NOMO-1 treated with dmso at 0.1 percent for 144 hours (cell line): ENCODE measurements around the gene SND1.
"Not testable (repeated sequence)": the region's sequence is repeated elsewhere in the genome, so short reads cannot be mapped to it uniquely, and the experiment has no call there.

ENCODE experiments used
- DNase-seq: peaks from one replicate; lab custom pipeline; 2025; ENCODE audit not compliant: unreplicated experiment; lab: John Stamatoyannopoulos, UW

The SND1 gene

GRCh38 chr7:127948312-127948711, 296.3 kb downstream of the SND1 start:
- no peak for DNase-seq

- no peak for DNase-seq
These were observed 296.9 kb downstream of the SND1 start for GRCh38 chr7:127948930-127949329.

GRCh38 chr7:127949769-127950222, 297.8 kb downstream of the SND1 start:
- no peak for DNase-seq

GRCh38 chr7:127950233-127950935, 298.4 kb downstream of the SND1 start:
- no peak for DNase-seq

- no peak for DNase-seq
These were observed 301.7 kb downstream of the SND1 start for GRCh38 chr7:127953423-127954356.

GRCh38 chr7:127954357-127954748, 302.4 kb downstream of the SND1 start:
- no peak for DNase-seq

- DNase-seq, result no peak
These were observed 303.1 kb downstream of the SND1 start for GRCh38 chr7:127955051-127955531.

GRCh38 chr7:127957886-127958285, 305.9 kb downstream of the SND1 start:
- no peak for DNase-seq

- no peak for DNase-seq
These were observed 307.8 kb downstream of the SND1 start for GRCh38 chr7:127959770-127960169.

- DNase-seq, result no peak
These were observed 309.9 kb downstream of the SND1 start for GRCh38 chr7:127961786-127962453.

- DNase-seq, result no peak
These were observed 310.8 kb downstream of the SND1 start for GRCh38 chr7:127962589-127963361.

GRCh38 chr7:127963850-127964249, 311.9 kb downstream of the SND1 start:
- not testable (repeated sequence) for DNase-seq

GRCh38 chr7:127967281-127967680, 315.3 kb downstream of the SND1 start:
- DNase-seq, result no peak

- no peak for DNase-seq
These were observed 316.6 kb downstream of the SND1 start for GRCh38 chr7:127968547-127968946.

GRCh38 chr7:127973832-127974231, 321.8 kb downstream of the SND1 start:
- DNase-seq, result no peak

- no peak for DNase-seq
These were observed 322.5 kb downstream of the SND1 start for GRCh38 chr7:127974446-127975035.

- no peak for DNase-seq
These were observed 324.2 kb downstream of the SND1 start for GRCh38 chr7:127976056-127976737.

- no peak for DNase-seq
These were observed 324.7 kb downstream of the SND1 start for GRCh38 chr7:127976738-127977120.

- DNase-seq, result no peak
These were observed 326.4 kb downstream of the SND1 start for GRCh38 chr7:127978421-127978820.
